Anterior cingulate cortex (tissue), 58 donors: ENCODE data around the gene TFF2.

ENCODE experiments used
- DNase-seq, 58 donors: peaks; one replicate each; lab custom pipeline; 2025; lab: John Stamatoyannopoulos, UW

TFF2 gene

DNA sequence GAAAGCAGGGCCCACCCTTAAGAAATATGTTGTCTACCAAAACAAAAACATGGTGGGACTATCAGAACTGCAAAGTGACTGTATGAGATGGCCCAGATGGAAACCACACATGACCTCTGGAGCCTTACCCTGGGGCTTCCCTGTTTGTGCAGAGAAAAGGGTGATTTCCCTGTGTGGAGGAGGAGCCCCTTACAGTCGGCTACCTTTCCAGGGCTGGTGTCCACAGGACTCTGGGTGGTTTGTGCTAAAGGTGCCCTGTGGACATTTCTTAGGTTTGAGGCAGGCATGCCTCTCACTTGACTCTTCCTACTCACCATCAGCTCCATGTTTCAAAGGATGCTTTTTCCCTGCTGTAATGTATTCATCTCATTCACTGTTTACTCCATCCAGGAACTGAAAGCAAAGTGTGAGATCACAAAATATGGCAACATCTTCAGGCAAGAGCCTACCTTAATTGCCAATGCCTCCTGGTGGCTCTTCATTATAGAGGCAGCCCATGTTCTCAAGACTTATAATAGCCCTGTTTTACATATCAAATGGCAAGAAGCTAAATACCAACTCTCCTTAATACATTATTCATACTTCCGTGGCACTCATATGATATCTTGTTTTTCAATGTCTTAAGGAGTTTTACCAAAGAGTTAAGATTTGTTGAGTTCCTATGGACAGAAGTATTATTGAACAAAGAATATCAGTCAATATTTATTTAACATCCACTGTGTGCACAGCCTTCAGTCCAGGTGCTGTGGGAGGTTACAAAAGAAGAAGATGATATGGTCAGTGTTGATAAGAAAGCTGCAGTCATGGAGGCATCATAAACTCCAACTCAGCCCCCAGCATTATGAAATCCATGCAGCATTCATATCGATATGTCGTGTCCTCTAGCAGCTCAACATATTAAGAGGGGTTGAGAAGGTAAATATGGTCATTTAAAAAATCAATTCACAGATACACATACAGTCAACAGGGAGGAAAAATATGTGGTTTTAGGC is 20.1 kb downstream of the TFF2 start:
- DNase-seq, result no peak

DNA sequence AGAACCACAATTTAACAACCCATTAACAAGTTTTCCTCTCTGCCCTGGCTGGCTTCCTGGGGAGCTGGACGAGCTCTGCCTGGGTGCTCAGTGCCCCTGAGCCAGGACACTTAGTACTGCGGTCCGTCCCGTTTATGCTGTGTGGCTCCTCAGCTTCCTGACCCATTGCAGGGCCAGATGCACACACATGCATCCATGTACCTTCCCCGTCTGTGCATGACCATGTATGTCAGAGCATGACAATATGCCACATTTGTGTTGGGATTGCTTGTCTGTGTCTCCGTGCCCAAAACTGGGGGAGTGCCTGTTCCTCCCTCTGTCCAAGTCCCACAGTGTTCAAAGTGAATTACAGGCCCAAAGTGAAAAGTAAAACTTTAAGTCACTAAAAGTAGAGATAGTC is 25.9 kb downstream of the TFF2 start:
- DNase-seq, result no peak

DNA sequence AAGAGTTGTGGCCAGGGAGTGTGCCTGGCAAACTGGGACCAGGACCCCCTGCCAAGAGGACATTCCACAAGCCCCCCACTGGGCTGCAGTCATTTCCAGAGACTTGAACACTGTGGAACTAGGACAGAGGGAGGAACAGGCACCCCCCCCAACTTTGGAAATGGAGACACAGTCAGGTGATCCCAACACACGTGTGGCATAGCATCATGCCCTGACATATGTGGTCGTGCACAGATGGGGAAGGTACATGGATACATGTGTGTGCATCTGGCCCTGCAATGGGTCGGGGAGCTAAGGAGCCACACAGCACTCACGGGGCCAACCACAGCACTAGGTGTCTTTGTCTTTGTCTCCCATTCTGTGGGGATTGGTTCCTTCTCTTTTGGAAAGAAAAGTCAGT is 28.9 kb downstream of the TFF2 start:
- DNase-seq, result no peak

DNA sequence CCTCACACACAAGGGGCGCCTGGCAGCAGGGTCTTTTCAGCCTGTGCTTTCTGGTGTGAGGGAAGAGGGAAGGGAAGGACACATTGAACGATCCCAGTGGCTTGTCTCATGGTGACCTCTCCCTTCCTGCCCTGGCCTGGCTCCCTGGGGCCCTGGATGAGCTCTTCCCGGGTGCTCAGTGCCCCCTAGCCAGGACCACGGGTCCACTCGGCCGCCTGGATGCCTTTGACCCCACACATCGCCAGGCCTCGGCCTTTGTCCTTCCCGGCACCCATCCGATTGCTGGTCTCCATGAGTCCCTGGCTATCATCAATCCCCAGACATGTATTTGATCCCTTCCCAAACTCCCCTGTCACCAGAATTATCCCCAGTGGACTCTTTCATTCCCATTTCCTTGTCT is 29.6 kb downstream of the TFF2 start:
- DNase-seq, result no peak

DNA sequence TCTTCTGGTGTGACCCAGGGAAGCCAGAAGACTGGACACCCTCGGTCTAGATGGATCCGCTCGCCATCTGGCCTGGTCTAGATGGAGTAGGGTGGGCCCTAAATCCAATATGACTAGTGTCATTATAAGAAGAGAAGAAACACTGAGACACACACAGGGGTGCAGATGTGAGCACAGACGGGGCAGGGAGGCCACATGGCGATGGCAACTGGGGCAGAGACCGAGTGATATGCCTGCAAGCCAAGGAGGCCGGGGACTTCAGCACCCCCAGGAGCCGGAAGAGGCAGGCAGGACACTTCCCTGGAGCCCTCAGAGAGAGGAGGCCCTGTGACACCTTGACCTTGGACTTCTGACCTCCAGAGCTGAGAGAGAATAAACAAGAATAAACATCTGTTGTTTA is 30.0 kb downstream of the TFF2 start:
- no peak for DNase-seq

DNA sequence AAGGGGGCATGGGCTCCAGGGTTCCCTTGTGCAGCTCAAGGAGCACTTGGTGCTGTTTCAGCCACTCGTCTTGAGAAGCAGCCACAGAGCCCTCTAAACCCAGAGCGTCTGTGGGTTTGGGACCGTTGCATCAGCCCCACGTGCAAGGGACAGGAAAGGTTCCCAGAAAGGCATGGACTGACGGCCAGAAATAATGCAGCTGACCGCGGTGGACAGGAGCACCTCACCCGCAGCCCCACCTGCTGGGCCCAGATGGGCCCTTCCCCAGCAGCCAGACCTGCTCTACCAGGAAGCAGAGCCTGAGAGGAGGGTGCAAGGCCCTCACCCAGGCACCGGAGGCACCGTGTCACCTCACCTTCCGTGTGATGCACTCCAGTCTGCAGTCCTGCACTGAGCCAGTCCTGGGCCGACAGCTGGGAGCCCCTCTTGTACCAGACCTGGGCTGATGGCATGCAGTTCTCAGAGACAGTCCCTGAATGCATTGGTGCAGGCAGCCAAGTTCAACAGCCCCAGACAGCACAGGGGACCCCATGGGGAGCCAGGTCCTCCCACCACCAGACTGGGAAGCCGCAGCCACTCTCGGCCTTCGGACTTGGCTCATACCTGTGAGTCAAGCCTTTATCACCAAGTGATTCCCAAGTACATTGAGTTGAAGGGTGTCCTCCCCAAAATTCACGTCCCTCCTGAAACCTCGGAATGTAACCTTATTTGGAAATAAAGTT is 30.8 kb downstream of the TFF2 start:
- DNase-seq, result no peak

DNA sequence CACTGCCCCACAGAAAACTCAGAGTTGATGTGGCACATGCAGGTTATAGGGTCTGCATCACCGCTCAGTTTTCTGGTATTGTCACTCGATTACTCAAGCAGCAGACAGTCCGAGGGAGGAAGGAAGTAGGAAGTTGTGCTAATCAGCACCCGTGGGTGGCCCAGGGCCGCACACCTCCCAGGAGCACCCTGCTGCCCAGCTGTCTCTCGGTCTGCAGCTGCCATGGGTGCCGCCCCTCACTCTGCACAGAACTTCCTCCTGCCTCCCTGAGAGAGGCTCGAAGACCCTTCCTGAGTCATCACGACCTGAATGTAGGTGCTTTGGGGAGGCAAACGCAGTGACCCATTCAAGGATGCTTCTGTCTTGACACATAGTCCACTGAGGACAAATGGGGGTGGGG is 31.4 kb downstream of the TFF2 start:
- DNase-seq, result no peak

DNA sequence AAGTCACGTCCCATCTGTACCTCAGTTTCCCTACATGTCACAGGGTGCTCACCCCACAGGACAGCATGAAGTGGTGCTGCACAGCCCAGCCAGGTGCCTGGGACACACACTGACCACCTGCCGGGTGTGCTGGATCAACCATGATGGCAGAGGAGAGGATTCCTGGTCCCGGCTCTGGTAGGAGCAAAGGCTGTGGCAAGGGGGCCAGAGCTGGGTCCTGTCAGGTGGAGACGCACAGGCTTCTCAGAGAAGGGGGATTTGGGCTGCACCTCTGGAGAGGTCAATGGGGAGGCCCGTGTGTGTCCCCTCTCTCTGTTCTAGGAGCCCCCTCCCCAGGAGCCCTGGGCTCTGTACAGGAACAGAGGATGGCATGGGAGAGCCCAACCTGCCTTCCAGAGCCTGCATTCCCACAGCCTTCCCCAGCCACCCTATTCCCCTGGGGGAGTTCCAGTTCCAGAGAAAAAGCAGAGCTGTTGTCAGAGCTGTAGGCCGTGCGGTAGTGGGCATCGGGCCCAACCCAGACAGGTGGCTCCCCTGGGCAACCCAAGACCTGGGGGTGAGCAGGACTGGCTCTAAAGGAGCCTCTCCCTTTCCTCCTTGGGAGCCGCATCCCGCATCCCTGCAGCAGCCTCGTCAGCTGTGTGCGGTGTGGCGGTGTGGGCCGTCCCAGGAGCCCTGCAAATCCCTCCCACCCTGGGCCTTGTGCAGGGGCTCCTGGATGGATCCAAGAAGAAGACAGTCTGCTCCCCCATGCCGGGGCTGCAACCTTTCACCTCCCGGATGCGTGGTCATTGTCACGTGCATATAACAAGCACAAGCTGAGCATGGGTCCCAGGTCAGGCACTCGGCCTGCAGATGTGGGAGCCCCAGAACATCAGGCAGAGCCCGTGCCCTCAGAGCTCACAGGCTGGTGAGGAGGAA is 32.7 kb downstream of the TFF2 start:
- no peak for DNase-seq

DNA sequence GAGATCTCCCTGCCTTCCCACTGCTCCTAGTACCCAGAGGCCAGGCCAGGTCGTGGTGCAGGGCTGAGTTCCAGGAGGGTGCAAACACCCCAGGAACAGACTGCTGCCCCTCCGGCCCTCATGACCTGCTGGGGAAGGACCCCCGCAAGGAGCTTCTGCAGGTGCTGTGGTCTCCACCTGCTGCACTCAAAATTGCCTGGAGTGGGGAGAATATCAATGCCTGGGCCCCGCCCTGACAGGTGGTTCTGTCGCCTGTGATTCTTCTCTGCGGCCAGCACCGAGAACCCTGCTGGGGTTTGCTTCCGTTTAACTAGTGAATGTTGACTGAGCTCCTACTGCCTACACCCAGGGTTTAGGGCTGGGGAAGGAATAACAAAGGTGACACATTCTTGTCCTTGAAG is 33.5 kb downstream of the TFF2 start:
- DNase-seq, result no peak

DNA sequence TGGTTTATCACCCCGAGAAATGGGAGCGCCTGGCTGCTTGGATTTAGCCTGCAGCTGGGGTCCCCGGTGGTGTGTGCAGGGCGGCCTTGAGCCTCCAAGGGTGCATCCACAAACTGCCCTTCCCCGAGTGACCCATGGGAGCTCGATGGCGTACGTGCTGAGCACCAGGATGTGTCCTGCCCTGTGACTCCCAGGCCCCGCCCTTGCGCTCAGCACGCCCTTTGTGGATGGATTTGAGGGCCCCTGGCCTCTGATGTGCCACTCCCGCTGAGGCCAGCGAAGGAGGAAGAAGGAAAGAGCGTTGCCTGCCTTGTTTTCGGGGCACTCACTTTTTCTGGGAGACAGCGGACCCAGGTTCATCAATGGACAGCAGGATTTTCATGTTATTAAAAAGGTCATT is 33.9 kb downstream of the TFF2 start:
- no peak for DNase-seq

DNA sequence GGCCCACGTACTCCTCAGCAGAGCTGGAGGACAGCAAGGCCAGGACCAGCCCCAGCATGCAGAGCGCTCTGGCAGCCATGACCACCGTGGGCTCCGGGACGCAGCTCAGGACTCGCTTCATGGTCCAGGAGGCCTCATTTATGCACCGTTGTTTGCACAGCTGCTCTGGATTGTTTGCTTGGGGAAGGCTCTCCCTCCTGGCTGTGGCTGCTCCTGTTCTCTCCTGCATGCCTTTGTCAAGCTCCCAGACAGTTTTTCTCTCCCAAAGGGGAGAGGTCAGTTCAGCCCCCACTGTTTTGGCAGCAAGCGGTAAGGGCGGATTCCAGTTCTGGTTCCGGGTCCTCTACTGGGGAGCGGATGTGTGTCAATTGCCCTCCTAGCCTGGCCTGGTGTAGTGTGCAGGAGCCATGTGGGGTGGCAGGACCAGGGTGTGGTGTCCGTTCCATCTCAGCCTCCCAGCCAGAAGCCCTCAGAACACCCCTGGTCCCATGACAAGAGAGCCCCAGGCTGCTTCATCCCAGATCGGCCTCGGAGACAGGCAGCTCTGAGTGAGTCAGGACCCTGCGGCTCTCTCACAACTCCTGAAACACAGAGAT is 35.4 kb downstream of the TFF2 start, which contains the start of gene TFF3:
Gene TFF3, minus strand, starts transcription at position 114 of the 596 bp plus-strand sequence. Its CDS starts 35 bp downstream, at position 79.
- no peak for DNase-seq

DNA sequence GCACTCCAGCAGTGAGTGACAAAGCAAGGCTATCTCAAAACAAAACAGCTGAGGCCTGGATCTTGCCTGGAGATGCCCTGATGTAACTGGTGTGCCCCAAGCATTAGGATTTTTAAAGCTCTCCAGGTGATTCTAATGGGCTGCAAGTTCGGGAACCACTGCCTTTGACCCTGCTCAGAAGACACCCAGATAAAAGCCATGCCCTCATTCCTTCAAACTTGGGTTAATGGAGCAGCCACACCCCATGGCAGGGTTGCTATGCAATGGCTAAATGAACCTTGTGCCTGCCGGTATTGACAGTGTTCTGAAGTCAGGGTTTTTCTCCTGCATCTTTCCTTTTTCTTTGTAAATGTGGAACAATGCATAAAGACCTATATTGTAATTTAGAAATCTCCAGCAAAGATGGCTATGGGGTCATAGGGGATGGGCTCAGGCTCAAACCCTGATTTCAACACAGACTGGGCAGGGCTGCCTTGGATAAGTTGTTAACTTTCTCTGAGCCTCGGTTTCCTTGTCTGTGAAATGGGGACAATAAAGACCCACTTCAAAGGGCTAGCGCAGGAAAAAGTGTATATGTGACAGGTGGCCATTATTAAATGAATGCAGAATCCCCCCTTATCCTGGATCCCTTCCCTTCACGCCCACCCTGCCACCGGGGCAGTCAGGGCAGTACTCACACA is 36.0 kb downstream of the TFF2 start:
- no peak for DNase-seq

DNA sequence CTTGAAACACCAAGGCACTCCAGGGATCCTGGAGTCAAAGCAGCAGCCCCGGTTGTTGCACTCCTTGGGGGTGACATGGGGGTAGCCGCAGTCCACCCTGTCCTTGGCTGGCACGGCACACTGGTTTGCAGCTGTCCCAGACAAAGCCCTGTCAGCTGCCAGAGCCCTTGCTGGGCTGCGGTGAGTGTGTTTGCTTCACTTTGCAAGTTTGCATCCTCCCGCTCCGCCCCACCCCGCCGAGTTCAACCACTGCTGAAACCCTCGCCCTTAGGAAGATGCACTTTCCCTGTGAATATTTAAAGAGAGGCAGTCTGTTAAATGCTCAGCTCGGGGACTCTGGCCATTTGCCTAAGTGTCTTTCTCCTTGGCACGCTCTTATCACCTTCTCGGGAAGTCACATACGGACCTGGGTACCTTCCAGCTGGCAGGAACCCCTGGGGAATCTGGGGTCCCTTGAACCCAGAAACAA is 37.3 kb downstream of the TFF2 start:
- DNase-seq, result no peak

DNA sequence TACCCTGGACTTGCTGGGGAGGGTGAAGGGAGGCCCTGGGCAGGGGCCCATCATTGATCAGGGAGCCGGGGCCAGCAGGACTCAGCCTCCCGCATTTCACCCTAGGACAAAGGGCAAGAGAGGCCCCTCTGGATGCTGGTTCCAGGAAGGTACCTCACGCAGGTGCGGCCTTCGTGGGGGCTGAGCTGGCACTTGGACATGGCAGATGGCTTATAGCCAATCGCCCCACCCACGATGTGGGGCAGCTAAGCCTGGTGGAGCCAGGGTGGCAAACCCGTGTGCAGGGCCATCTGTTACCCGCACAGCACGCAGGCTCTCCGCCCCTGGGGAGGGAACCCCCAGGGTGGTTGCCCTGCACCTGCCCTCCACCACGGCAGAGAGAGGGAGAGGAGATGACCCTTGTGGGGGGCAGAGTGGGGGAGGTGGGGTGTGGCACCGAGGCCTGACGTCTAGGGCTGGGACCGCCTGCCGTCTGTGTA is 38.1 kb downstream of the TFF2 start:
- DNase-seq, result no peak

DNA sequence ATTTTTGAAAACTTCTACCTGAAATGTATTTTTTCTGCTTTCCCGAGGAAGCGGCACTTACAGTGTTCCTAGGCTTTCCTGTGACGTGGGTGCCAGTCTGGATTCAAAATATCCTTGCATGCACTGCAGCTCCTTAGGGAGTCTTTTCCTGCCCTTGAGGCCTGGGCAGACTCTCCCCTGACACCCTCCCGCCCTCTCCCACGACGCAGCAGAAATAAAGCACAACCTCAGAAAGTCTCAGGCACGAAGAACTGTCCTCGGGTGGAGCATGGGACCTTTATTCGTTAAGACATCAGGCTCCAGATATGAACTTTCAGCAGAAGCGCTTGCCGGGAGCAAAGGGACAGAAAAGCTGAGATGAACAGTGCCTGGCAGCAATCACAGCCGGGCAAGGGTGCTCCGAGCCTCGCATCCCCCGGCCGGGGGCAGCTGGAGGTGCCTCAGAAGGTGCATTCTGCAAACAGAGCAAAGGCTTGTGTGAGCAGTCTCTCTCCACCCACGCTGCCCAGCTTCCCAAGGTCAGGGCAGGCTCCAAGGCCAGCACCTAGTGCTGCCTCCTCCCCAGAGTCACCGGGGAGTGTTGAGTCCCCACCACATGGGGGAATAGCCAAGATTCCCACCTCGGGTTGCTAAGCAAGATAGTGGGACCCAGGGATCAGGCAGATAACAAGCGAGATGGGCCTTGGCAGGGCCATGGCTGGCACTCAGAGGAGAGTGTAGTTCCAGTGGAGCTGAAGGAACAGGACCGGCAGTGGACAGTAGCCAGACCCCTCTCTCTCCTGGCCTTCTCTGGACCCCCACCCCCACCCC is 38.8 kb downstream of the TFF2 start:
- DNase-seq, result no peak

DNA sequence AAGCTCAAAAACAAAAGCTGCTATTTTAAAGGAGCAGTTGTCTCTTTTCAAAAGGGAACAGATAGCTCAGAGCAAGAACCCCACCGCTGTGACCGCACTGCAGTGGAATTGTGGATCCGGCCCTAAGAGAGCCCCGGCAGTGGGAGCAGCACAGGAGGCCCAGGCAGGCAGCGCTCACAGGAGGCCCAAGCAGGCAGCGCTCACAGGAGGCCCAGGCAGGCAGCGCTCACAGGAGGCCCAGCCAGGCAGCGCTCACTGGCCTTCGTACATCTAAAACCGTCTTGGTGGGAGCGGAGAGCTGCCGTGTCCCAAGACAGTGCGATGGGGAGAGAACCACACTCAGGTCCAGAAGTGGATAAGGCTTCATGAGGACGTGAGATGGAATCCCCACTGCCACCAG is 39.6 kb downstream of the TFF2 start:
- no peak for DNase-seq

DNA sequence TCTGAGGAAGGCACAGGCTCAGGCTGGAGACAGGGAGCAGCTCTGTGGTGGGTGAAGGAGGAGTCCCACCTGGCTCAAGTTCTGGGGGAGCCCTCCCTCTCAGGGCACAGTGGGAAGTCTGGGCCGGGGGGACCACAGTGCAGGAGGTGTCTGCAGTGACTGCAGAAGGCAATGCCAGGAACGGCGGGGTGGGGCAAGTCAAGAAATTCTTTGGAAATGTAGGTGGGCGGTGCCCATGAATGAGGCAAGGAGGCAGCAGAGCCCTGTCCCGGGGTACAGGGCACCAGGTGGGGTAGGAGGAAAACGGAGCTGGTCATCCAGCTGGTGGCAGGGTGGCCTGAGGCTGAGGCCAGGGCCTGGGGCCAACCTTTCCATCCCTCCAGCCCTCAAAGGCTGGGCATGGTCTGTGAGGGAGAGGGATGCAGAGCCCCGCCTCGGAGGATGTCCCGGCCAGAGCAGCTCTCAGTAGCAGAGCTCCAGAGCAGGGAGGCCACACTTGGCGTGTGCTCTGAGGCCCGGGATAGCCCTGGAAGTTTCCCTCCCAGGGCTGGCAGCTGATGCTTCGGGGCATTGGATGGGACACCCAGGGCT is 40.3 kb downstream of the TFF2 start:
- DNase-seq, result no peak

DNA sequence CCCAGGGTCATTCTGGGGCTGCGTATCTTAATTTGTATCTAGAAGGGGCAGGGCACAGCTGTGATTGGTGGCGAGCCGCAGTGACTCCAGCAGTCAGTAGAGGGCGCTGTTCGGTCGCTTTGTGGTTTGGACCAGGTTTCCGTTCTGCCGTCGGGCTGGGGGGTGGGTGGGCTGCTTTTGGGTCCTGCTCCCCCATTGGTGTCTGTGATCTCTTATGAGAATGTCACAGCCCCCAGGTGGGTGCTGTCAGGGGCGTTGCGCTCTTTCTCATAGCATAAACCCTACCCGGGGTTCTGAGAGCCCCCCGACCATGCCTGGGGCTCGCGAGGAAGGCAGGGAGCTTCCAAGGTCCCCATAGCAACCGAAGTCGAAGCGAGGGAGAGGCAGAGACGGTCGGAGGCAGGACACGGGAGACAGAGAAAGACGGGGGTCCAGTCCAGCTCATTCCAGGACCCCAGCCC is 41.0 kb downstream of the TFF2 start:
- DNase-seq, result peak in 32 of 58 donors; percentile 4 to 73 (median 26)
